Choroid plexus epithelial cell (primary cell): ENCODE results near the gene ARID5B.

ENCODE experiments used
- DNase-seq: peaks from one replicate; pipeline ENCODE4 v3.0.0-alpha.2; 2010; ENCODE audit warnings: low read depth
- H3K4me3 ChIP-seq: 2 replicates; pipeline ENCODE4 v1.5.1; 2011; ENCODE audit warnings: low read depth, mild to moderate bottlenecking, control low read depth, low read length, moderate library complexity
- CTCF ChIP-seq: conservative IDR thresholded peaks from 2 replicates; pipeline ENCODE4 v1.5.1; 2011; ENCODE audit warnings: low read depth, mild to moderate bottlenecking, control low read depth, inconsistent platforms, low read length, moderate library complexity

Gene ARID5B

GRCh38 chr10:61870526-61870895, 31.0 kb upstream of the ARID5B start:
- no peak for TF ChIP-seq CTCF
- no peak for DNase-seq
- H3K4me3 ChIP-seq, result no peak overlapping the region

- DNase-seq, result no peak
- no peak overlapping the region for H3K4me3 ChIP-seq
- no peak for TF ChIP-seq CTCF
These were observed 30.0 kb upstream of the ARID5B start for GRCh38 chr10:61871487-61871886.

GRCh38 chr10:61877887-61878739, 23.4 kb upstream of the ARID5B start:
- H3K4me3 ChIP-seq, result no peak overlapping the region
- TF ChIP-seq CTCF, result no peak
- DNase-seq, result no peak

- H3K4me3 ChIP-seq, result no peak overlapping the region
These were observed 22.8 kb upstream of the ARID5B start for GRCh38 chr10:61878740-61879068.

GRCh38 chr10:61882621-61883370, 18.7 kb upstream of the ARID5B start:
- no peak overlapping the region for H3K4me3 ChIP-seq
- no peak for TF ChIP-seq CTCF
- DNase-seq, result peak; percentile 35

More at GRCh38 chr10:61878740-61879068, 22.8 kb upstream of the ARID5B start:
- DNase-seq, result no peak
- TF ChIP-seq CTCF, result no peak

- no peak for DNase-seq
- no peak overlapping the region for H3K4me3 ChIP-seq
- TF ChIP-seq CTCF, result no peak
These were observed 18.0 kb upstream of the ARID5B start for GRCh38 chr10:61883371-61884025.
